Measurements from ENCODE around the gene SNRPB2.

Gene SNRPB2

DNA sequence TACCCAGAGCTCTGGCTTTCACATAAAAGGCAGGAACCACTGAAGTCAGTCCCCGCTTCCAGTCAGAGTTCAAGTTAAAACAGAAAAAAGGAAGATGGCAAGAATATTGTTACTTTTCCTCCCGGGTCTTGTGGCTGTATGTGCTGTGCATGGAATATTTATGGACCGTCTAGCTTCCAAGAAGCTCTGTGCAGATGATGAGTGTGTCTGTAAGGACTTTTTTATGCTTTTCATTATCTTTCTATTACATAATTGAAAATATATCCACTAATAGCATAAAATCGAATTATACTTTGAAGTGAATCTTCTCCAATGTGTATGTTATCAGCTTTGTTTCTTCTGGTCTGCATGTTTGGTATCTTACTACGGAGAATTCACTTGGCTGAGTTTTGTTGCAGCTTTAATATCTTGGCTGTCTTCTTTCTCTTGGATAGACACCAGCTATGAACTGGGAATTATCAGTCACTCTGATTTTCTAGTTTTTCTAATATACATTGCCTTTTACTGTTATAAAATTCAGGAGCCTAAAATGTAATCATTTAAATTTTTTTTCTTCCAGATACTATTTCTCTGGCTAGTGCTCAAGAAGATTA is 18.6 kb downstream of the SNRPB2 start, which contains the start of gene OTOR:
TSS of gene OTOR (plus strand) at position 51 of the 593 bp plus-strand sequence. CDS start at position 95, 44 bp downstream.
- no peak within 1 kb of the TSS; the same call in 1 of the 2 replicates for H3K27ac ChIP-seq
- no peak for TF ChIP-seq CTCF (conservative IDR thresholded peaks at IDR 0.05)

- no peak overlapping the region for H3K27ac ChIP-seq
- TF ChIP-seq CTCF (conservative IDR thresholded peaks at IDR 0.05): no peak
These were observed 19.7 kb downstream of the SNRPB2 start for GRCh38 chr20:16749573-16749972.

DNA sequence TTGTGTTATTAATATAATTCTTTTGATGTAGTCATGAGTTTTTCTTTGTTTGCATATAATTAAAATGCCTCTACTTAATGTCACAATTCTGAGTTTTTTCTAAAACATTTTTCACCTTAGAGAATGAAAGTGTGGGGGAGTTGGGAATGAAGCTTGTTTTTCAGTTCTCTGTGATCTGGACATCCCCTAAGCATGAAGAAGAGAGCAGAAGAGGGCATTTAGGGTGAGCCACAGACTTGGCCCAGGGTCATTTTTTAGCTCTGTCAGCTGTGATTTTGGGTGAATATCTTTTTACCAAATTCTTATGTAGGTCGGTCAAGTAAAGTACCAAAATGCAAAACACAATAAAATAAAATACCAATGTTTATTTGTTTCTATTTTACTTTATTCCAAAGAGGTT is 22.3 kb downstream of the SNRPB2 start:
- no peak for TF ChIP-seq CTCF (conservative IDR thresholded peaks at IDR 0.05)
- no peak overlapping the region for H3K27ac ChIP-seq

GRCh38 chr20:16752901-16753300 is 23.1 kb downstream of the SNRPB2 start:
- TF ChIP-seq CTCF (conservative IDR thresholded peaks at IDR 0.05): no peak
- H3K27ac ChIP-seq: no peak overlapping the region

- no peak for TF ChIP-seq CTCF (conservative IDR thresholded peaks at IDR 0.05)
- no peak overlapping the region; the same call in 1 of the 2 replicates for H3K27ac ChIP-seq
These were observed 28.8 kb downstream of the SNRPB2 start for GRCh38 chr20:16758454-16759180.

DNA sequence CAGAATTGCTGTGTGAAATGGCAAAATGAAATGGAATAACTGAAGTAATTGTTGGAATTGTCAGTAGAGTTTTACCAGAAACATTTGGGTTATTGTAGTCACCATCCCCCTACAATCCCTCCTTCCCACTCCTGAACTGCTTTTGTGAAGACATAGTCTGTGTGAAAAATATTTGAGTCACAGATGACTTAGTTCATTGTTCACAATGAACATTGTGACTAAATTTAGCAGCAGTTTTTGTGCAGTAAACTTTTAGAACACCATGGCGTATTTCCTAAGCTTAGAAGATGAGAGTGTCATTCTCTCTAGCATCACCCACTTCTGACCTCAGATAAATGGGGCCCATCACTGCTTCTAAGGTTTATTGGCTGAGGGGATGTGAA is 29.3 kb downstream of the SNRPB2 start:
- TF ChIP-seq CTCF (conservative IDR thresholded peaks at IDR 0.05): no peak
- peak overlapping the region; percentile 92; the same call in 1 of the 2 replicates for H3K27ac ChIP-seq

- peak overlapping the region; percentile 92 for H3K27ac ChIP-seq
- TF ChIP-seq CTCF (conservative IDR thresholded peaks at IDR 0.05): no peak
These were observed 30.8 kb downstream of the SNRPB2 start for GRCh38 chr20:16760431-16761304.

All from VCaP (cell line).